Keratinocyte (primary cell): ENCODE results near the gene PKHD1. TPM values are rescaled to one million over a fixed set of nuclear protein-coding genes. Genes with fewer than 3 reads are reported as not detected.

Experiments used
- DNase-seq: peaks from one replicate; pipeline ENCODE4 v3.0.0-alpha.2; 2011; ENCODE audit warnings: low read depth, missing footprints, low spot score
- FAIRE-seq: peaks from 2 replicates; lab custom pipeline; 2011; peaks lifted over from hg19 to GRCh38; lab: Jason Lieb, UNC
- H2AFZ ChIP-seq: 2 replicates; pipeline ENCODE4 v1.6.0; 2012; ENCODE audit warnings: low read length, control low read depth, inconsistent platforms; ENCODE audit not compliant: control insufficient read depth
- H3K27ac ChIP-seq: 2 replicates; pipeline ENCODE4 v1.5.1; 2011; ENCODE audit warnings: low read length; ENCODE audit not compliant: control insufficient read depth, insufficient read depth
- H3K27me3 ChIP-seq: 3 replicates; pipeline ENCODE4 v1.6.0; 2011; ENCODE audit warnings: low read length; ENCODE audit not compliant: control insufficient read depth, insufficient read depth; ENCODE audit errors: extremely low read depth
- H3K36me3 ChIP-seq, 2 experiments: 2 replicates in 1 of 2; 3 replicates in 1 of 2; pipeline ENCODE4 v1.5.1; 2011; ENCODE audit warnings: low read length in 2 of 2, mild to moderate bottlenecking in 1 of 2; ENCODE audit not compliant: control insufficient read depth in 2 of 2, insufficient read depth in 2 of 2; ENCODE audit errors: extremely low read depth in 1 of 2
- H3K4me1 ChIP-seq: 3 replicates; pipeline ENCODE4 v1.5.1; 2011; ENCODE audit warnings: low read length; ENCODE audit not compliant: control insufficient read depth, insufficient read depth; ENCODE audit errors: extremely low read depth
- H3K4me2 ChIP-seq: 3 replicates; pipeline ENCODE4 v1.6.0; 2011; ENCODE audit warnings: low read depth, low read length; ENCODE audit not compliant: control insufficient read depth, insufficient read depth; ENCODE audit errors: extremely low read depth
- H3K4me3 ChIP-seq, 3 experiments: fragments of 200-600 bp in 1 of 3; sonication (generic) in 1 of 3; 2 replicates in 2 of 3; 3 replicates in 1 of 3; pipeline ENCODE4 v1.5.1; 2011 to 2016; ENCODE audit warnings: low read length in 3 of 3, mild to moderate bottlenecking in 3 of 3, control low read depth in 2 of 3, inconsistent platforms in 1 of 3, low read depth in 1 of 3, mixed read lengths in 1 of 3, mixed run types in 1 of 3, moderate library complexity in 1 of 3; ENCODE audit not compliant: control insufficient read depth in 2 of 3, insufficient read depth in 2 of 3; ENCODE audit errors: extremely low read depth in 1 of 3
- H3K79me2 ChIP-seq: 2 replicates; pipeline ENCODE4 v1.6.0; 2012; ENCODE audit warnings: low read length; ENCODE audit not compliant: control insufficient read depth, insufficient read depth
- H3K9ac ChIP-seq: 3 replicates; pipeline ENCODE4 v1.6.0; 2011; ENCODE audit warnings: low read length; ENCODE audit not compliant: control insufficient read depth, insufficient read depth; ENCODE audit errors: extremely low read depth
- H3K9me1 ChIP-seq: 3 replicates; pipeline ENCODE4 v1.6.0; 2011; ENCODE audit warnings: low read length; ENCODE audit not compliant: control insufficient read depth, insufficient read depth; ENCODE audit errors: extremely low read depth
- H3K9me3 ChIP-seq: 2 replicates; pipeline ENCODE4 v1.5.1; 2012; ENCODE audit warnings: low read depth, low read length; ENCODE audit not compliant: control insufficient read depth
- H4K20me1 ChIP-seq: 3 replicates; pipeline ENCODE4 v1.6.0; 2011; ENCODE audit warnings: low read length; ENCODE audit not compliant: control insufficient read depth, insufficient read depth; ENCODE audit errors: extremely low read depth
- CTCF ChIP-seq, 3 experiments: IDR thresholded peaks in 1 of 3; conservative IDR thresholded peaks in 1 of 3; optimal IDR thresholded peaks in 1 of 3; 2 replicates in 2 of 3; 3 replicates in 1 of 3; pipeline versions ENCODE3 to v1.5.1; 2011; ENCODE audit warnings: low read length in 3 of 3, mild to moderate bottlenecking in 3 of 3, moderate library complexity in 2 of 3, control low read depth in 1 of 3, inconsistent platforms in 1 of 3; ENCODE audit not compliant: insufficient read depth in 2 of 3; ENCODE audit errors: extremely low read depth in 1 of 3
- EZH2 ChIP-seq: IDR thresholded peaks from one replicate; pipeline ENCODE4 v1.6.1; 2012; ENCODE audit warnings: inconsistent platforms, mild to moderate bottlenecking, low read length, moderate library complexity
- dilution Hi-C: fragments of 300-500 bp; cut with MboI; formaldehyde crosslinking; loops from one replicate; pipeline ENCODE4 v1.7.0; 2020; ENCODE audit warnings: low sequenced_read_pairs; ENCODE audit not compliant: extremely low pct_ligation_motif_present
- polyA plus RNA-seq, 5 experiments: library from polyadenylated mRNA; depleted of rRNA in 3 of 5; stranded (reverse) in 3 of 5; stranded (forward) in 1 of 5; unstranded in 1 of 5; fragments of >200 nt; gene quantifications; 1 replicate in 1 of 5; 2 replicates in 3 of 5; 3 replicates in 1 of 5; pipeline versions ENCODE4 v1.2.1 to v1.2.3, GENCODE V29; 2011 to 2012; ENCODE audit warnings: missing spikeins in 2 of 5, low read depth in 1 of 5, low replicate concordance in 1 of 5

The PKHD1 gene
- polyA plus RNA-seq, 1 donor (not counting 4 experiments of a cell fraction or from before 2014, with no cell fraction given), result under 0.01 TPM

DNA sequence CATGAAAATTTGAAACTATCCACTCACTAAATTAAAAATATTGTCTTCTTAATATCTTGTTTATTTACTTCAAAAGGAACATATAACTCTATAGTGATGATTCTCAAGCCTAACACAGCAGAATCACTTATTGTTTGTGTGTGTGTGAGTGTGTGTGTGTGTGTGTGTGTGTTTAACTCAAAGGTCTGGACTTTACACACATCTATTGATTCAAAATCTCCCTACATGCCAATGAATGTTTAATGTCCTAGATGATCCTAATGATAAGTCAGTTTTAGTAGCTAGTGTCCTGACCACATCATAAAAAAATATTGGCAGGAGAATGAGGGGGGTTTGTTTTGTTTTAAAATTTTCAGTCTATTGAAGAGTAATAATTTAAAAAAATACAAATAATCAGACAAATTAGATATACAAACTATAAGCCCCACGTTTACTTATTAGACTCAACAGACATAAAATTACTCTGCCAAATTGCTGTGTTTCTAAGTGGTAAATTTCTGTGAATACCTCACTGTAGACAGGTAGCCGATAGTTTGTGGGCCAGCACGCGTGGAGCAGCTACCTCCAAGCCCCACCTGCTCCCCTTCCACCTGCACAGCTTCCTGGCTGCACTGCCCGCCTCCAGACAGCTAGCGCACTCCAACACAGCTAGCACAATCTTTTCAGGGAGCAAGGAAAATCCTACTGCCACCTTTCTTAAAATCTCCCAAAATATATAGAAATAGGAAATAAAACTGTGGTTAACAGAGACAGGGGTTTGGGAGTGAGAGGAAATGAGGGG, 349.6 kb downstream of the PKHD1 start:
- H3K79me2 ChIP-seq, result no peaks in the 10 kb centered on the region
- H3K36me3 ChIP-seq, result no peaks in the 10 kb centered on the region
- FAIRE-seq (peak; percentile 36), DNase-seq (no peak)
- H3K9me3 ChIP-seq, result no peaks in the 10 kb centered on the region
- H4K20me1 ChIP-seq, result no peaks in the 10 kb centered on the region
- no peak overlapping the region for H3K9ac ChIP-seq
- H3K27ac ChIP-seq, result no peak overlapping the region
- no peaks in the 10 kb centered on the region for H3K27me3 ChIP-seq
- dilution Hi-C loops, result no loop called here
- no peak overlapping the region for H2AFZ ChIP-seq
- H3K4me1 ChIP-seq, result no peaks in the 10 kb centered on the region
- no peaks in the 10 kb centered on the region for H3K9me1 ChIP-seq
- H3K4me3 ChIP-seq, result no peak overlapping the region
- no peak overlapping the region for H3K4me2 ChIP-seq
- TF ChIP-seq CTCF (optimal IDR thresholded peaks at IDR 0.05 in 1 of 3, IDR thresholded peaks at IDR 0.05 in 1 of 3, conservative IDR thresholded peaks at IDR 0.05 in 1 of 3; ENCODE audit: extremely low read depth in 1 of 3, insufficient read depth in 2 of 3, low read length in 3 of 3) (no peak), EZH2 (no peak)

GRCh38 chr6:51725155-51725554, 362.3 kb downstream of the PKHD1 start:
- H3K27me3 ChIP-seq, result no peaks in the 10 kb centered on the region
- H3K27ac ChIP-seq, result no peak overlapping the region
- FAIRE-seq, result no peak
- no peaks in the 10 kb centered on the region for H4K20me1 ChIP-seq
- H3K79me2 ChIP-seq, result no peaks in the 10 kb centered on the region
- no peaks in the 10 kb centered on the region for H3K9me3 ChIP-seq
- no peaks in the 10 kb centered on the region for H3K36me3 ChIP-seq
- H2AFZ ChIP-seq, result no peak overlapping the region
- dilution Hi-C loops, result no loop called here
- no peak overlapping the region for H3K9ac ChIP-seq
- no peak overlapping the region for H3K4me3 ChIP-seq
- no peaks in the 10 kb centered on the region for H3K4me1 ChIP-seq
- no peak for DNase-seq
- H3K9me1 ChIP-seq, result no peaks in the 10 kb centered on the region
- TF ChIP-seq CTCF (optimal IDR thresholded peaks at IDR 0.05 in 1 of 3, IDR thresholded peaks at IDR 0.05 in 1 of 3, conservative IDR thresholded peaks at IDR 0.05 in 1 of 3; ENCODE audit: extremely low read depth in 1 of 3, insufficient read depth in 2 of 3, low read length in 3 of 3), result no peak
- TF ChIP-seq EZH2, result no peak
- H3K4me2 ChIP-seq, result no peak overlapping the region
